Urinary bladder (tissue), 4 donors: ENCODE data around the gene RFX3. TPM values are rescaled to one million over a fixed set of nuclear protein-coding genes. Genes with fewer than 3 reads are reported as not detected.
"Not testable (repeated sequence)": the region's sequence is repeated elsewhere in the genome, so short reads cannot be mapped to it uniquely, and the experiment has no call there.

Experiments
- DNase-seq: peaks from one replicate; pipeline ENCODE4 v3.0.0-alpha.2; 2015; ENCODE audit errors: extremely low spot score
- H3K27ac ChIP-seq: one replicate; pipeline ENCODE4 v1.5.1; 2013; ENCODE audit warnings: low read depth, mild to moderate bottlenecking, moderate library complexity
- H3K36me3 ChIP-seq: one replicate; pipeline ENCODE4 v1.6.1; 2013; ENCODE audit warnings: mild to moderate bottlenecking, moderate library complexity; ENCODE audit not compliant: insufficient read depth
- H3K4me1 ChIP-seq: one replicate; pipeline ENCODE4 v1.6.1; 2013; ENCODE audit warnings: mild to moderate bottlenecking, moderate library complexity; ENCODE audit not compliant: insufficient read depth
- H3K4me3 ChIP-seq: one replicate; pipeline ENCODE4 v1.5.1; 2013; ENCODE audit warnings: low read depth, low read length
- WGBS: extraction: QIAGEN DNeasy Blood & Tissue Kit; methylation state at CpG from one replicate; pipeline ENCODE4 v1.1.7; 2013; 5-methylcytosine and 5-hydroxymethylcytosine counted together
- polyA plus RNA-seq: library from polyadenylated mRNA; stranded (reverse); fragments of 200-250 nt; gene quantifications from one replicate; pipeline ENCODE4 v1.2.3, GENCODE V29; 2013
- total RNA-seq: library from RNA; depleted of rRNA; stranded (reverse); fragments of >200 nt; gene quantifications from one replicate; pipeline ENCODE4 v1.2.3, GENCODE V29; 2014
- donor health status: healthy with polysubstance abuse.
- donor health status: healthy.

RFX3 gene
- total and polyA plus RNA-seq, 2 donors, result 1.6 to 24.7 TPM

DNA sequence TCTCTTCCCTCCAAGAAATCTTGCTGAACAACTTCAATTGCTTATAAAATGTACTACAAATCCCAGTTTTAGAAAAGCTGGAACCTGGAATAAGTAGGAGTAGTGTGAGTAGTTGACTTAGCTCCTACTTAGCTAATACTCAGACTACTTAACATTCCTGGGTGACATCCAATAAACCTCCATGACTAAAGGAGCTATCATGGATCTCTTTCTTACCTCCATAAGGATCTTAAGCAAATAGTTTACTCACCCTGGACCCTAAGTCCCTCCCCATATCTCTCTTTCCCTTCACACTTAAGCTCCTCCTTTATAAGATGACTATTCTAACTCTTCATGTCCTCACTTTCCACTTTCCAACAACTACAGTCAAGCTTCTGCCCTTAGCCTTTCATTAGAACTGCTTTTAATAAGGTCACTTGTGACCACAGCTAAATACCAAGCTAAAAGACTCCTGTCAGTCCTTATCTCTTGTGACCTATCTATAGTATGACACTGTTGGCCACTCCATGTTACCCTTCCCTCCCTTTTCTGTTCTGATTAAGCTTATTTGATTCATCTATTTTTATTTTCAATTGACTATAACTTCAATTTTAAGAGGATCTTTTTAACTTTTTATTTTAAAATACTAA is 194.9 kb downstream of the RFX3 start:
- Histone ChIP-seq H3K27ac (no peak overlapping the region), H3K36me3 (no peaks in the 10 kb centered on the region), H3K4me3 (no peak overlapping the region), H3K4me1 (no peaks in the 10 kb centered on the region)
- no peak for DNase-seq

DNA sequence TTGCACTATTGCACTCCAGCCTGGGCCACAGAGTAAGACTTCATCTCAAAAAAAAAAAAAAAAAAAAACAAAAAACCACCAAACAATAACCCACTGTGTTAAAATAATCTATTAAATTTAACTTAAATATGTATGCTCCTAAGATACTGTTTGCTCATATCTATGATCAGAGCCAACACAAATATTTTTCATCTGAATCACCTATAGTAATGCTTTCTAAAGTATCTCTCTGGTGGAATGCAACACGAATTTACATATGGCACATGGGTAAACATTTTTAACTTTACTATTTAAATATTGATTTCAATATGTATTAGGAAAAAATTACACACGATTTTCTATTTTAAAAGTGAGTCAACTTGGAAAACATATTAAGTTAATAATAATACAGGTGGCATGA is 196.4 kb downstream of the RFX3 start:
- Histone ChIP-seq H3K36me3 (no peaks in the 10 kb centered on the region), H3K27ac (no peak overlapping the region), H3K4me1 (no peaks in the 10 kb centered on the region), H3K4me3 (no peak overlapping the region)
- 82% methylated on average over 2 of the region's 2 CpGs for WGBS
- DNase-seq, result no peak

GRCh38 chr9:3323714-3324113 is 202.1 kb downstream of the RFX3 start:
- H3K36me3 ChIP-seq, result no peaks in the 10 kb centered on the region
- no peak overlapping the region for H3K27ac ChIP-seq
- no peaks in the 10 kb centered on the region for H3K4me1 ChIP-seq
- no peak for DNase-seq
- 48% methylated on average over 2 of the region's 2 CpGs for WGBS
- no peak overlapping the region for H3K4me3 ChIP-seq

DNA sequence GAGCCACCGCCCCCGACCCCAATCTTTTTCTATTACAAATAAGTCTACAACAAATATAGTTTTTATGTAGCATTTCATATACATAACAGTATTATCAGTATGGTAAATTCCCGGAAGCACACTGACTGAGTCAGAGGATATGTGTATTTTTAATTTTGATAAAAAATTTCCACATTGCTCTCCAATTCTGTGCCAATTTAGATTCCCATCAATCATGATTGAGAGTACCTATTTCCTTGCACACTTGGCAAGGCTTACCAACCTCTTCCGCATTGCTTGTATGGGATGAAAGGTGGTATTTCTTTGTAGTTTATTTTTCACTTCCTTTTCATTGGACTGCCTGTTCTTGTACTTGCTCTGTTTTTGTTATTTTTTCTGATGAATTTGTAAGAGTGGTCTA is 204.6 kb downstream of the RFX3 start:
- Histone ChIP-seq H3K4me1 (no peaks in the 10 kb centered on the region), H3K4me3 (no peak overlapping the region), H3K36me3 (no peaks in the 10 kb centered on the region), H3K27ac (no peak overlapping the region)
- DNase-seq, result no peak
- WGBS, result 80% methylated on average over 4 of the region's 4 CpGs

GRCh38 chr9:3312595-3312994 is 213.2 kb downstream of the RFX3 start:
- DNase-seq, H3K4me3 ChIP-seq, H3K4me1 ChIP-seq, H3K27ac ChIP-seq, H3K36me3 ChIP-seq: not testable (repeated sequence)
- 94% methylated on average over 9 of the region's 9 CpGs for WGBS

DNA sequence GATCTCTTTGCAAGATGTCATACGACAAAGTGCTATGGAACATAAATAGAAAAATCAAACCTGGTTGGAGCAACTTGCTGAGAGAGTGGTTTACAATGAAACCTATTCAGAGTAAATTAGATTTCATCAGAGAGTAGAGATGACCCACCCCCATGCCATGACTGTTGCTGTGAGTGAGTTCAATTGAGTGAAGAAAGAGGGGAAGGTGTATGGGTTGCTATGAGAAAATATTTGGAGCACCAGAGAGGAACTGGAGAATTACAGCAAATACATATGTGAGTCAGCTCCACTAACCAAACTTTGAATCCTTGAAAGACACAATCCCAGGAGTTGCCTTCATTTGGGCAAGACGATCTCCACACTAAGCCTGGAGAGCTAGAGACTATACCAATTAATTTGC is 217.2 kb downstream of the RFX3 start:
- no peak for DNase-seq
- Histone ChIP-seq H3K4me1 (no peaks in the 10 kb centered on the region), H3K36me3 (peaks cover 2% of the 10 kb centered on the region), H3K4me3 (no peak overlapping the region), H3K27ac (no peak overlapping the region)
- WGBS, result 92% methylated on average over 2 of the region's 2 CpGs

DNA sequence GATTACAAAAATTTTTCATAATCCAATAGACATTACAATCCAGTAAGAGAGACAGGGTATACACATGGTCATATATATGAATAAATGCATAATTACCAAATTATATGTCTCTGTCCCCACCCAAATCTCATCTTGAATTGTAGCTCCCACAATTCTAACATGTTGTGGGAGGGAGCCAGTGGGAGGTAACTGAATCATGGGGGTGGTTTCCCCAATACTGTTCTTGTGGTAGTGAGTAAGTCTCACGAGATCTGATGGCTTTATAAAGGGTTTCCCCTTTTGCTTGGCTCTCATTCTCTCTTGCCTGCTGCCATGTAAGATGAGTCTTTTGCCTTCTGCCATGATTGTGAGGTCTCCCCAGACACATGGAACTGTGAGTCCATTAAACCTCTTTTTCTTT is 221.4 kb downstream of the RFX3 start:
- WGBS, result 98% methylated on average over 1 of the region's 1 CpG
- H3K36me3 ChIP-seq, H3K4me3 ChIP-seq, H3K4me1 ChIP-seq, DNase-seq, H3K27ac ChIP-seq: not testable (repeated sequence)

DNA sequence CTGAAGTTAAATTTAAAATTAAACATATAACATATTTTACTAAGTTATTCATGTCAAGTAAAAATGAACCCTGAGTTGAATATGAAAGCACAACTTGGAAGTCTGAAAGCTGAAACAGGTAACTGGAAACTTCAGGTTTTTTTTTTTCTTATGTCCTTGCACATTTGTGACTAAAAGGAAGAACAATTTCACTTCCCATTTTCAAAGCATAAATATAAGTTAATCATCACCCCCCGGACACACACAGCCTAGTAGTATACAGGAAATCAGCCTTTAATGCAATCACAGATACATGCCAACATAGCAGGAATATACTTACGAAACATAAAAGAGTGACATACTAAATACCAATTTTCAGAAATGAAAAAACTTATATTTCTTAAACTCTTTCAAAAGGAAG is 225.9 kb downstream of the RFX3 start:
- Histone ChIP-seq H3K36me3 (no peaks in the 10 kb centered on the region), H3K4me1 (no peaks in the 10 kb centered on the region), H3K27ac (no peak overlapping the region), H3K4me3 (no peak overlapping the region)
- 82% methylated on average over 2 of the region's 2 CpGs for WGBS
- no peak for DNase-seq

DNA sequence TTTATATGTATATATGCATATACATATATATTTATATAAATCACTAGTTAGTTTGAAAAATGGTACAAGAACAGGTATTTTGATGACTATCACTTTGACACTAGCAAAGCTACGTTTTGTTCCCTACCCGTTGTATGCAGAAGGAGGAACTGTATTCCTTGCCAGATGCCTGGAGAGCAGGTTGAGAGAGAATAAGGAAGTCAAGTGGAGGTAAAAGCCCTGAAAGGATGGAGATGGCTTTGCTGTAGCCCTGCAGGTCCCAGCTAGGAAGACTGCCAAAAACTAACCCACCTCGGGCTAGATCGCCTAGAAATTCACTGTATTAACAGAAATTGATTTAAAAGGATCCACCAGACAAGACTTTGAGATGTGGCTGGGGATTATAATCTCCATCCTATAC is 229.3 kb downstream of the RFX3 start:
- H3K36me3 ChIP-seq, result no peaks in the 10 kb centered on the region
- 76% methylated on average over 4 of the region's 4 CpGs for WGBS
- H3K4me3 ChIP-seq, result no peak overlapping the region
- no peak overlapping the region for H3K27ac ChIP-seq
- DNase-seq, result no peak
- no peaks in the 10 kb centered on the region for H3K4me1 ChIP-seq

GRCh38 chr9:3292311-3292710 is 233.5 kb downstream of the RFX3 start:
- no peaks in the 10 kb centered on the region for H3K36me3 ChIP-seq
- no peak overlapping the region for H3K4me3 ChIP-seq
- no peak for DNase-seq
- no peaks in the 10 kb centered on the region for H3K4me1 ChIP-seq
- H3K27ac ChIP-seq, result no peak overlapping the region

DNA sequence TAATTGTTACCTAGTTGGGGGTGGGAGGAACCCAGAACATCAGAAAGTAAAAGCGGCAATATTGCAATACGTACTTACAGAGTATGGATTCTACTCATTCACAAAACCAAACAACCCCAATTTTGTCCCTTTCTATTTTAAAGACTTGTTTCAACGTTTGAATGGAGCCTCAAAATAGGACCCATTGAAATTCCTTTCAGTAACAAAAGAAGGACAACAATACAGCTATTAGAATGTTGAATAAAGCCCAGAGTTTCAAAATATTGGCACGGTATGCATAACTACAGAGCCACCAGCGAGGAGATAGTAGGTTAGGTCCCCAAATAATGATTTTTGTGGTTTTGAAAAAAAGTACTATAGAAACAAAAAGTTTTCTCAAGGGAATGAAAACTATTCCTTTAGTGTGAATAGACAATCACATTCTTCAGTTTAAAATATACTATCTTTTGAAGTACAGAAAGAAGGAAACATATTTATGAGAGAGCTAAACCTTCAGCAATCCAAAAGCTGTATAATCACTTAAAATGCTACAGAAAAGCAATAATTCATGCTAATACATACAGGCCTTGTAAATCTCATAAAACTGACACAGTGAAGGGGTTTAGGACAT is 235.5 kb downstream of the RFX3 start:
- 74% methylated on average over 5 of the region's 5 CpGs for WGBS
- Histone ChIP-seq H3K4me1 (no peaks in the 10 kb centered on the region), H3K27ac (no peak overlapping the region), H3K4me3 (no peak overlapping the region), H3K36me3 (no peaks in the 10 kb centered on the region)
- DNase-seq, result no peak

DNA sequence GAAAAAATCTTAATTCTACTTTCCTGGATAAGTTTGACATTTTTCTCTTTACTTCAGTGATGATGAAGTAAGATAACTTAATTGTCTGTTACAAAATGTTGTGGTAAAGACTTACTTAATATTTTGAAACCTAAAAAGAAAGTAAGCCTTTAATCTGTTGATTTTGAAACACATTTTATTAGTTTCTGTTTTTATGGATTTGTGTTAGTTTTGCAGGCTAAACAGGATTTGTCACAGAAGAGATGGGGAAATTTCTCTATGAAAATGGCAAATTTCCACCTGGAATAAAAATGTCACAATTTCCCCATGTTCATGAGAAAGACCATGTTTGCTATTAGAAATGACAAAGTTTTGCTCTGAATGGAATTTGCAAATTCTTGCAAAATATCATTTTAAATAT is 237.1 kb downstream of the RFX3 start:
- no peak for DNase-seq
- H3K36me3 ChIP-seq, result no peaks in the 10 kb centered on the region
- H3K4me1 ChIP-seq, result no peaks in the 10 kb centered on the region
- no peak overlapping the region for H3K4me3 ChIP-seq
- H3K27ac ChIP-seq, result no peak overlapping the region

GRCh38 chr9:3285365-3286161 is 240.2 kb downstream of the RFX3 start:
- DNase-seq, result no peak
- Histone ChIP-seq H3K4me1 (no peaks in the 10 kb centered on the region), H3K4me3 (no peak overlapping the region), H3K27ac (no peak overlapping the region), H3K36me3 (no peaks in the 10 kb centered on the region)
- 75% methylated on average over 1 of the region's 1 CpG for WGBS

DNA sequence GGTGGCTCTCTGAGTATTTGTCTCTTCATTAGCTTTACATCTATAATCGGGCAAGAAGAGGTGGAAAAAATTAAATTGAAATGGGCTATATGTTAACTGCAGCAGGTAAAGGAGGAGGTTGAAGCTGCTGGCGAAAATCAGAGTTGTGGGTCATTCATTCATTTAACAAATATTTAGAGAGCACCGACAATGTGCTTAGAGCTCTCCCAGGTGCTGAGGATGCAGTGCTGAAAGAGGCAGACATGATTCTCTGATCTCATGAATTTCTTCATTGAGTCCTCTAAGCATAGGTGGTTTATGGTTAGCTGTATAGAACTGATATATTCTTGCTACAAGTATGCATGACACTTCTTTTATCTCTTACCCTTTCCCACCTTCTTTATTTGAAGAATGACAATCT is 243.4 kb downstream of the RFX3 start:
- 87% methylated on average over 3 of the region's 3 CpGs for WGBS
- no peaks in the 10 kb centered on the region for H3K4me1 ChIP-seq
- H3K36me3 ChIP-seq, result no peaks in the 10 kb centered on the region
- H3K4me3 ChIP-seq, result no peak overlapping the region
- DNase-seq, result no peak
- H3K27ac ChIP-seq, result no peak overlapping the region
